A549 (cell line): ENCODE data around the gene CCDC61. TPM values are rescaled to one million over a fixed set of nuclear protein-coding genes. Genes with fewer than 3 reads are reported as not detected.

Experiments used
- ATAC-seq, 2 experiments: fragments of 200-7000 bp in 1 of 2; fragments of >200 bp in 1 of 2; cut with Nextera tagmentation in 1 of 2; cut with Tn5 transposase in 1 of 2; 3 replicates each; pipeline versions ENCODE4 v1.8.0 to v1.9.1; 2018 to 2020; ENCODE audit warnings: mild to moderate bottlenecking in 1 of 2, moderate library complexity in 1 of 2
- CTCF ChIA-PET: fragments of 300-600 bp; sonication (Branson Sonifier 250); formaldehyde crosslinking; extraction: SDS; loops from one replicate; lab custom pipeline; 2021; ENCODE audit warnings: antibody characterized with exemption, inconsistent platforms; lab: Yijun Ruan, JAX
- POLR2A ChIA-PET: fragments of 350-600 bp; formaldehyde crosslinking; extraction: SDS; loops from one replicate; lab custom pipeline; 2021; ENCODE audit warnings: antibody characterized with exemption, inconsistent platforms; lab: Yijun Ruan, JAX
- DNase-seq, 2 experiments: peaks; one replicate each; pipeline versions ENCODE4 v3.0.0 to v3.0.0-alpha.2; 2011 to 2016; ENCODE audit warnings: low read depth in 1 of 2, low spot score in 1 of 2
- FAIRE-seq: peaks from 2 replicates; lab custom pipeline; 2011; peaks lifted over from hg19 to GRCh38; lab: Jason Lieb, UNC
- H3K27ac ChIP-seq, 2 experiments: fragments of >200 bp; sonication (Bioruptor Twin); formaldehyde crosslinking; 3 replicates each; pipeline ENCODE4 v1.5.1; 2016 to 2017
- H3K4me1 ChIP-seq: fragments of >200 bp; sonication (Bioruptor Twin); formaldehyde crosslinking; 3 replicates; pipeline ENCODE4 v1.6.1; 2016
- H3K4me2 ChIP-seq: fragments of >200 bp; sonication (Bioruptor Twin); formaldehyde crosslinking; 3 replicates; pipeline ENCODE4 v1.6.1; 2016
- H3K4me3 ChIP-seq: fragments of >200 bp; sonication (Bioruptor Twin); formaldehyde crosslinking; 3 replicates; pipeline ENCODE4 v1.5.1; 2016
- H3K9me3 ChIP-seq: fragments of >200 bp; sonication (Bioruptor Twin); formaldehyde crosslinking; 3 replicates; pipeline ENCODE4 v1.6.1; 2016
- ATOH8 ChIP-seq: fragments of 250-450 bp; sonication (Bioruptor Pico); IDR thresholded peaks from 2 replicates; pipeline ENCODE4 v1.5.0; 2020; ENCODE audit warnings: low read depth, mild to moderate bottlenecking, moderate library complexity
- BCL3 ChIP-seq: fragments of >200 bp; sonication (Bioruptor Twin); formaldehyde crosslinking; IDR thresholded peaks from 3 replicates; pipeline ENCODE4 v1.6.1; 2016
- CEBPB ChIP-seq, 2 experiments: fragments of >200 bp in 1 of 2; sonication (Bioruptor Twin) in 1 of 2; formaldehyde crosslinking in 1 of 2; IDR thresholded peaks; 2 replicates each; pipeline ENCODE4 v1.6.1; 2012 to 2016
- CTCF ChIP-seq: fragments of >200 bp; sonication (Bioruptor Twin); formaldehyde crosslinking; IDR thresholded peaks from 3 replicates; pipeline ENCODE4 v1.5.1; 2016
- E2F6 ChIP-seq: IDR thresholded peaks from 2 replicates; pipeline ENCODE4 v1.6.1; 2012; ENCODE audit warnings: low read depth, borderline replicate concordance
- EHF ChIP-seq: fragments of 250-450 bp; sonication (Bioruptor Pico); IDR thresholded peaks from 2 replicates; pipeline ENCODE4 v1.5.0; 2020; ENCODE audit warnings: mild to moderate bottlenecking
- EHMT2 ChIP-seq: fragments of 200-600 bp; sonication (generic); IDR thresholded peaks from 2 replicates; pipeline ENCODE4 v1.6.1; 2016; ENCODE audit warnings: antibody characterized with exemption, low read depth, mild to moderate bottlenecking, moderate library complexity
- ELK1 ChIP-seq: fragments of 150-350 bp; IDR thresholded peaks from 2 replicates; pipeline ENCODE4 v1.6.1; 2014; ENCODE audit warnings: low read depth, mild to moderate bottlenecking, low read length
- FOSL2 ChIP-seq, 2 experiments: fragments of 450-650 bp in 1 of 2; fragments of >200 bp in 1 of 2; sonication (Bioruptor Twin) in 1 of 2; formaldehyde crosslinking; IDR thresholded peaks; 2 replicates each; pipeline versions ENCODE4 v1.5.0 to v1.6.1; 2016 to 2020; ENCODE audit warnings: mild to moderate bottlenecking in 1 of 2, moderate library complexity in 1 of 2
- FOXS1 ChIP-seq: fragments of 250-450 bp; sonication (Bioruptor Pico); IDR thresholded peaks from 2 replicates; pipeline ENCODE4 v1.5.0; 2020; ENCODE audit warnings: mild to moderate bottlenecking, moderate library complexity
- HDAC2 ChIP-seq: fragments of 200-600 bp; sonication (generic); IDR thresholded peaks from 2 replicates; pipeline ENCODE4 v1.6.1; 2016
- HES2 ChIP-seq: fragments of >200 bp; sonication (Bioruptor Twin); formaldehyde crosslinking; IDR thresholded peaks from 2 replicates; pipeline ENCODE4 v1.6.1; 2016
- HEYL ChIP-seq: fragments of 250-450 bp; sonication (Bioruptor Pico); IDR thresholded peaks from 2 replicates; pipeline ENCODE4 v1.8.0; 2021; ENCODE audit warnings: mild to moderate bottlenecking, moderate library complexity
- HOXA7 ChIP-seq: fragments of 250-450 bp; sonication (Bioruptor Pico); IDR thresholded peaks from 2 replicates; pipeline ENCODE4 v1.5.0; 2020; ENCODE audit warnings: mild to moderate bottlenecking, moderate library complexity
- HOXB5 ChIP-seq: fragments of 250-450 bp; sonication (Bioruptor Pico); IDR thresholded peaks from 2 replicates; pipeline ENCODE4 v1.5.0; 2020; ENCODE audit warnings: mild to moderate bottlenecking, moderate library complexity
- JUN ChIP-seq, 2 experiments: fragments of >200 bp; sonication (Bioruptor Twin); formaldehyde crosslinking; IDR thresholded peaks; 2 replicates in 1 of 2; 3 replicates in 1 of 2; pipeline ENCODE4 v1.6.1; 2016 to 2017
- KDM1A ChIP-seq: fragments of 200-600 bp; sonication (generic); IDR thresholded peaks from 2 replicates; pipeline ENCODE4 v1.6.1; 2016; ENCODE audit warnings: low read depth, mild to moderate bottlenecking
- MYC ChIP-seq: IDR thresholded peaks from 2 replicates; pipeline ENCODE4 v1.6.1; 2012; ENCODE audit warnings: mild to moderate bottlenecking, inconsistent platforms, low read length, improper control_type of control experiment, borderline replicate concordance
- NFE2L2 ChIP-seq: fragments of 150-350 bp; conservative IDR thresholded peaks from 2 replicates; pipeline ENCODE4 v1.6.1; 2014; ENCODE audit warnings: low read length
- NR3C1 ChIP-seq: fragments of >200 bp; sonication (Bioruptor Twin); formaldehyde crosslinking; IDR thresholded peaks from 3 replicates; pipeline ENCODE4 v1.6.1; 2017
- POLR2A ChIP-seq: IDR thresholded peaks from 2 replicates; pipeline ENCODE4 v1.6.1; 2012; ENCODE audit warnings: mild to moderate bottlenecking, low read length
- POLR2AphosphoS2 ChIP-seq: conservative IDR thresholded peaks from 2 replicates; pipeline ENCODE4 v1.6.1; 2012; ENCODE audit warnings: low read length, improper control_type of control experiment, inconsistent platforms
- RARB ChIP-seq: fragments of 250-450 bp; sonication (Bioruptor Pico); IDR thresholded peaks from 2 replicates; pipeline ENCODE4 v1.8.0; 2021; ENCODE audit warnings: mild to moderate bottlenecking, moderate library complexity
- RCOR1 ChIP-seq: fragments of 150-350 bp; IDR thresholded peaks from 2 replicates; pipeline ENCODE4 v1.6.1; 2014; ENCODE audit warnings: antibody characterized with exemption, low read length, low read depth
- USF2 ChIP-seq: fragments of 450-650 bp; IDR thresholded peaks from 2 replicates; pipeline ENCODE4 v1.6.1; 2014; ENCODE audit warnings: antibody characterized with exemption
- ZC3H11A ChIP-seq: fragments of 450-650 bp; IDR thresholded peaks from 2 replicates; pipeline ENCODE4 v1.6.1; 2014; ENCODE audit warnings: antibody characterized with exemption, mild to moderate bottlenecking
- ZFP36 ChIP-seq: fragments of 450-650 bp; IDR thresholded peaks from 2 replicates; pipeline ENCODE4 v1.6.1; 2014; ENCODE audit warnings: borderline replicate concordance; ENCODE audit not compliant: partially characterized antibody
- ZSCAN20 ChIP-seq: fragments of 250-450 bp; sonication (Bioruptor Pico); IDR thresholded peaks from 2 replicates; pipeline ENCODE4 v1.8.0; 2022; ENCODE audit warnings: mild to moderate bottlenecking, moderate library complexity
- WGBS: methylation state at CpG from one replicate; pipeline ENCODE4 v1.1.6; 2017; ENCODE audit errors: missing lambda C conversion rate; 5-methylcytosine and 5-hydroxymethylcytosine counted together
- polyA plus RNA-seq, 4 experiments: library from polyadenylated mRNA; depleted of rRNA in 3 of 4; stranded (reverse); fragments of >200 nt; fragmentation: RNase III in 1 of 4; extraction: RNeasy Plus Mini Kit Qiagen cat#74134 plus additional on column Dnase treatment in 1 of 4; gene quantifications; 2 replicates in 3 of 4; 3 replicates in 1 of 4; pipeline ENCODE4 v1.2.3, GENCODE V29; 2011 to 2017

The CCDC61 gene
- polyA plus RNA-seq, 2 of the 4 experiments (the other 2 are of a cell fraction), result 3.2 to 8.2 TPM

GRCh38 chr19:45958769-45959516, 36.3 kb upstream of the CCDC61 start:
- no peak overlapping the region for H3K4me3 ChIP-seq
- no peak for TF ChIP-seq NFE2L2
- no peak for TF ChIP-seq RCOR1
- no peak for TF ChIP-seq HDAC2
- no peak for TF ChIP-seq CEBPB (IDR thresholded peaks at IDR 0.05)
- no peak for TF ChIP-seq FOXS1 (CRISPR knock-in tag)
- no peak for TF ChIP-seq ELK1
- TF ChIP-seq EHF (CRISPR knock-in tag), result no peak
- no peak for TF ChIP-seq MYC
- TF ChIP-seq RARB (CRISPR knock-in tag), result no peak
- TF ChIP-seq ZSCAN20, result no peak
- TF ChIP-seq HES2, result no peak
- TF ChIP-seq ZC3H11A, result no peak
- TF ChIP-seq ZFP36, result no peak
- TF ChIP-seq E2F6, result no peak
- 59% methylated on average over 11 of the region's 12 CpGs for WGBS
- DNase-seq (no peak), FAIRE-seq (no peak), ATAC-seq (no peak)
- no peak overlapping the region for H3K4me2 ChIP-seq
- H3K27ac ChIP-seq, result no peak overlapping the region; a peak in 1 of 6 replicates
- CTCF ChIA-PET, result interaction anchor here (0.6 to 2.0 kb wide), 5 partner anchors 9 to 602 kb away, joined by 3 to 5 read pairs (median 3); no protein-coding TSS in a partner anchor
- H3K9me3 ChIP-seq, result no peaks in the 10 kb centered on the region
- H3K4me1 ChIP-seq, result peaks cover 12% of the 10 kb centered on the region
- POLR2A ChIA-PET, result no interaction called here

GRCh38 chr19:45959517-45960025, 35.7 kb upstream of the CCDC61 start:
- ChIA-PET POLR2A (no interaction called here), CTCF (interaction anchor here (0.6 to 2.0 kb wide), 4 partner anchors 9 to 303 kb away, joined by 3 to 5 read pairs (median 4); no protein-coding TSS in a partner anchor)
- ATAC-seq (no peak), FAIRE-seq (no peak), DNase-seq (no peak)
- H3K27ac ChIP-seq, result peak overlapping the region in 1 of 2 experiments; percentile 37; a peak in 1 of 6 replicates
- H3K4me1 ChIP-seq, result peaks cover 12% of the 10 kb centered on the region
- WGBS, result 33% methylated on average over 7 of the region's 8 CpGs
- TF ChIP-seq NFE2L2, result no peak
- no peak for TF ChIP-seq BCL3
- no peak for TF ChIP-seq CTCF
- TF ChIP-seq JUN (IDR thresholded peaks at IDR 0.05), result no peak
- no peak for TF ChIP-seq USF2
- no peak for TF ChIP-seq FOSL2 (IDR thresholded peaks at IDR 0.05)
- no peak for TF ChIP-seq FOSL2 (CRISPR knock-in tag; IDR thresholded peaks at IDR 0.05)
- no peak for TF ChIP-seq NR3C1
- no peak for TF ChIP-seq HEYL (CRISPR knock-in tag)
- no peak for TF ChIP-seq HOXA7 (CRISPR knock-in tag)
- no peak for TF ChIP-seq ELK1
- TF ChIP-seq POLR2AphosphoS2, result no peak
- TF ChIP-seq HOXB5 (CRISPR knock-in tag), result no peak
- no peak for TF ChIP-seq EHMT2
- TF ChIP-seq HDAC2, result no peak
- no peak for TF ChIP-seq KDM1A
- TF ChIP-seq POLR2A, result no peak
- no peak for TF ChIP-seq ATOH8
- no peak overlapping the region for H3K4me3 ChIP-seq
- H3K9me3 ChIP-seq, result no peaks in the 10 kb centered on the region
- H3K4me2 ChIP-seq, result no peak overlapping the region
